Endothelial cell (in vitro differentiated cells): ENCODE measurements around the gene ATP5F1D. TPM values are rescaled to one million over a fixed set of nuclear protein-coding genes. Genes with fewer than 3 reads are reported as not detected.

Experiments
- DNase-seq: peaks from one replicate; pipeline ENCODE4 v3.0.0; 2021; ENCODE audit warnings: low spot score
- H3K27ac Mint-ChIP-seq: one replicate; pipeline ENCODE4 v1.8.0; 2021; ENCODE audit warnings: mixed read lengths, inconsistent platforms; ENCODE audit not compliant: unreplicated experiment
- H3K27me3 Mint-ChIP-seq: one replicate; pipeline ENCODE4 v1.8.0; 2021; ENCODE audit warnings: mild to moderate bottlenecking, moderate library complexity, mixed read lengths, inconsistent platforms; ENCODE audit not compliant: unreplicated experiment
- H3K36me3 Mint-ChIP-seq: one replicate; pipeline ENCODE4 v1.8.0; 2021; ENCODE audit warnings: mild to moderate bottlenecking, low read depth, mixed read lengths, inconsistent platforms; ENCODE audit not compliant: unreplicated experiment
- H3K4me1 Mint-ChIP-seq: one replicate; pipeline ENCODE4 v1.8.0; 2021; ENCODE audit warnings: mild to moderate bottlenecking, mixed read lengths, inconsistent platforms; ENCODE audit not compliant: unreplicated experiment
- H3K4me3 Mint-ChIP-seq: one replicate; pipeline ENCODE4 v1.8.0; 2021; ENCODE audit warnings: mild to moderate bottlenecking, mixed read lengths, inconsistent platforms; ENCODE audit not compliant: unreplicated experiment
- H3K9me3 Mint-ChIP-seq: one replicate; pipeline ENCODE4 v1.8.0; 2021; ENCODE audit warnings: mixed read lengths, inconsistent platforms; ENCODE audit not compliant: unreplicated experiment
- total RNA-seq: library from RNA; stranded (reverse); fragmentation: NEBNext Ultra II Directional; extraction: Animal tissue kit (Norgen Biotek cat#: 25700); gene quantifications from one replicate; pipeline ENCODE4 v1.2.1, GENCODE V29; 2021; ENCODE audit not compliant: unreplicated experiment
- TF ChIP-seq, protein P1 (sequence below): fragments of 200-600 bp; sonication (generic); IDR thresholded peaks from one replicate; pipeline ENCODE4 v1.5.0; 2021; ENCODE audit warnings: antibody characterized with exemption; ENCODE audit not compliant: unreplicated experiment

Gene ATP5F1D
- total RNA-seq, 1 donor from 2014 or later, result 175 TPM

DNA sequence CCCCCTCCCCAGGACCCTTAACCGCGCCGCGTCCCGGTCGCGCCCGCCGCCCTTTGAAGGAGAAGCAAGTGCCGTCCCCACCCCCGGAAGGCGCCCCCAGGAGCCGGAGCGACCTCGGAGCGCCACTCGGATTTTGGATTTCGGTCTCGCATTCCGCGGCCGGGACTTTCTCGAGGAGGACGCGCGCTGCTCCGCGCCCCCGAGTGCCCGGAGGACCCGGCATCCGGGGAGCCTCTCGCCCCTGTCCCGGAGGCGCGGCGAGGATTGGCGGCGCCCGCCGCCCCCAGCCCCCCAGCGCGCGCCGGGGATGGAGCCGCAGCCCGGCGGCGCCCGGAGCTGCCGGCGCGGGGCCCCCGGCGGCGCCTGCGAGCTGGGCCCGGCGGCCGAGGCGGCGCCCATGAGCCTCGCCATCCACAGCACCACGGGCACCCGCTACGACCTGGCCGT is 8.5 kb downstream of the ATP5F1D start:
- Mint-ChIP-seq H3K4me3 (peak overlapping the region; percentile 92), H3K27ac (no peak overlapping the region), H3K27me3 (peaks cover 14% of the 10 kb centered on the region), H3K36me3 (peaks cover 10% of the 10 kb centered on the region), H3K9me3 (no peaks in the 10 kb centered on the region), H3K4me1 (peaks cover 5% of the 10 kb centered on the region)
- no peak for DNase-seq
- TF ChIP-seq, protein P1, sequence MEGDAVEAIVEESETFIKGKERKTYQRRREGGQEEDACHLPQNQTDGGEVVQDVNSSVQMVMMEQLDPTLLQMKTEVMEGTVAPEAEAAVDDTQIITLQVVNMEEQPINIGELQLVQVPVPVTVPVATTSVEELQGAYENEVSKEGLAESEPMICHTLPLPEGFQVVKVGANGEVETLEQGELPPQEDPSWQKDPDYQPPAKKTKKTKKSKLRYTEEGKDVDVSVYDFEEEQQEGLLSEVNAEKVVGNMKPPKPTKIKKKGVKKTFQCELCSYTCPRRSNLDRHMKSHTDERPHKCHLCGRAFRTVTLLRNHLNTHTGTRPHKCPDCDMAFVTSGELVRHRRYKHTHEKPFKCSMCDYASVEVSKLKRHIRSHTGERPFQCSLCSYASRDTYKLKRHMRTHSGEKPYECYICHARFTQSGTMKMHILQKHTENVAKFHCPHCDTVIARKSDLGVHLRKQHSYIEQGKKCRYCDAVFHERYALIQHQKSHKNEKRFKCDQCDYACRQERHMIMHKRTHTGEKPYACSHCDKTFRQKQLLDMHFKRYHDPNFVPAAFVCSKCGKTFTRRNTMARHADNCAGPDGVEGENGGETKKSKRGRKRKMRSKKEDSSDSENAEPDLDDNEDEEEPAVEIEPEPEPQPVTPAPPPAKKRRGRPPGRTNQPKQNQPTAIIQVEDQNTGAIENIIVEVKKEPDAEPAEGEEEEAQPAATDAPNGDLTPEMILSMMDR, result no peak

DNA sequence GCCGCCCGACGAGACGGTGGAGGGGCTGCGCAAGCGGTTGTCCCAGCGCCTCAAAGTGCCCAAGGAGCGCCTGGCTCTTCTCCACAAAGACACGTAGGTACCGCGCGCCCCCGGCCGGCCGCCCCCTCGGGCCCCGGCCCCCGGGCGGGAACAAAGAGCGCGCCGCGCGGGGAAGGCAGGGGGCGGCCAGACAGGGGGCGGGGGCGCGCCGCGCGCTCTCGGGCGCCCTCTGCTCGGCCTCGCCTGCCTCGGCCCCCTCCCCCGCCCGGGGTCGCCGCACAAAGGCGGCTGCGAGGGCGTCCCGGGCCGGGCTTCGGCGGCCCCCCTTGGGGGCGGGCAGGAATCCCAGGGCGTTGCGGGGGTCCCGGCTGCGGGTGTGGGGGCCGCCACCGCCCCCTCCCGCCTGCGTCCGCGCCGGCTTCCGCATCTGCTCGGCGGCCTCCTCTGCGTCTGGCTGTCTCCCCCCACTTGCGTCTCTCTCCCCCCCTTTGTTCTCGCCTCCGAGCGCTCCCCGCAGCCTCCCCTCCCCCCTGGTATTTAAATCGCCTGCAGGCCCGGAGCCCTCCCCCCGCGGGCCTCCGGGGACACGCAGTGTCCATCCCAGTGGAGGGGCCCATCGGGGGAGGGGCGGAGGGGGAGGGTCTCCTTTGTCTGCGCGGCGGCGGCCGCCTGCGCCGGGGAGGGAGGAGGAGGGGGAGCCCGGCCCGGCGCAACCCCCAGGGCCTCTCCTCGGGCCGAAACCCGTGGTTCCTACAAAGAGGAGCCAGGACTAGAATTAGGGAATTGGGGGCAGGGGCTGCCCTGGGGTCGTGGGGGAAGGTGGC is 9.1 kb downstream of the ATP5F1D start:
- peak; percentile 77 for DNase-seq
- Mint-ChIP-seq H3K27me3 (peaks cover 16% of the 10 kb centered on the region), H3K4me3 (peak overlapping the region; percentile 96), H3K27ac (peak overlapping the region; percentile 90), H3K36me3 (peaks cover 10% of the 10 kb centered on the region), H3K9me3 (no peaks in the 10 kb centered on the region), H3K4me1 (peaks cover 7% of the 10 kb centered on the region)
- TF ChIP-seq, protein P1, result no peak

DNA sequence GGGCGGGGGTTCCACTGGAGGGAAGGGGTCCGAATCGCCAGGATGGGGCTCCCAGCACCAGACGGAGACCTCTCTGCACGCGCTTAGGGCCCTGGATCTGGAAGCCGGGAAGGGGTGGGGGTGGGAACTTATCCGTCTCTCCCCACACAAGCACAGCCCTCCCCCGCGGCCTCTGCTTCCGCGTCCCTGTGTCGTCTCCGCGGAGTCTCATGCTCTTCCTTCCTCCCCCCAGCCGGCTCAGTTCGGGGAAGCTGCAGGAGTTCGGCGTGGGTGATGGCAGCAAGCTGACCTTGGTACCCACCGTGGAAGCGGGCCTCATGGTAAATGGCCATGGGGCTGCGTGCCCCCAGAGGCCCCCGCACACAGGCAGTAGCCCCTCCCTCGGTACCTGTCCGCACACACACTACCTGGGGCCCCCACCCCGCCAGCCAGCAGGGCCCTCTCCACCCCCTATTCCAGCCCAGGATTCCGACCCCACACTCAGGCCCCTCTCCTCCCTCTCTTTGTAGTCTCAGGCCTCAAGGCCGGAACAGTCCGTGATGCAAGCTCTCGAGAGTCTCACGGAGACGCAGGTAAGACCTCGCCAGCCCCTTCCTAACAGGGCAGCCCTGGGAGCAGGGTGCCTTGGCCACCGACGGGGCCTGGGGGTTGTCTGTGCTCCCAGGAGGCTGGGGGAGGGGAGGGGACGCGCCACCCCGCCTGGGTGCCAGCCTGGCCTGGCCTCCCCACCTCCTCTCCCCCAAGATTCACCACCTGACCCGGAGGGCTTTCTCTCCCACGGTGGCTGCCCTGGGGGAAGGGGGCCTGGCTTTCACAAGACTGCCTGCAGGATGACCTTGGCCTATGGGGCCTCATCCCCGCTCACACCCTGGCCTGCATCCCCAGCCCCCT is 10.0 kb downstream of the ATP5F1D start:
- Mint-ChIP-seq H3K4me1 (peaks cover 7% of the 10 kb centered on the region), H3K27me3 (peaks cover 18% of the 10 kb centered on the region), H3K36me3 (peaks cover 10% of the 10 kb centered on the region)

DNA sequence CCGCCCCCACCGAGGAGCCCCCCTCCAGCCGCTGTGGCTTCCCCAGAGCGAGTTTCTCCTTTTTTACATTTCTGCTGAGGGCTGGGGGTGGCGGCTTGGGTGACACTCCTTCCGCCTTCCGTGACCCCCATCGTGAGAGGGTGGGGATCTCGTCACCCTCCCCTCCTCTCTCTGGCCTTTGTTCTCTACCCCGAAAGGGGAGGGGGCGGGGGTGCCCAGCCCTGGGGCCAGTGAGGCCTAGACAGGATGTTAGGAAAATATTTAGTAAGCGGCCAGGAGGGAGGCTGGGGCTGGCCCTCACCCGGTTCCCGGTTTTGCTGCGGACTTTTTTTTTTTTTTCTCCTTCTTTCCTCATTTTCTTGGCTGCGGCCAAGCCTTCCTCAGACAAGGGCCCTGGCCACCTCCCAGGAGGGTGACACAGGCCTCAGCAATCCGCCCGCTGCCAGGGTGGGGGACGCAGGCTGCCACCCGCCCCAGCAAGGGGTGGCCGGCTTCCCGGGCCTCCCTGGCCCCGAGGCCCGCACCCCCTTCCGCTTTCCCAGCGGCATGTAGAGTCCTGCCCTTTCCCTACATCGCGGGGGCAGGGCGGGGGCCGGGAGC is 10.8 kb downstream of the ATP5F1D start:
- Mint-ChIP-seq H3K27me3 (peaks cover 17% of the 10 kb centered on the region), H3K9me3 (no peaks in the 10 kb centered on the region), H3K27ac (peak overlapping the region; percentile 78), H3K36me3 (peaks cover 11% of the 10 kb centered on the region), H3K4me3 (peak overlapping the region; percentile 88), H3K4me1 (peaks cover 9% of the 10 kb centered on the region)
- TF ChIP-seq, protein P1, result no peak
- DNase-seq, result peak; percentile 38

More for the DNA sequence above, 10.0 kb downstream of the ATP5F1D start:
- Mint-ChIP-seq H3K9me3 (no peaks in the 10 kb centered on the region), H3K4me3 (peak overlapping the region; percentile 96), H3K27ac (peak overlapping the region; percentile 90)
- TF ChIP-seq, protein P1, result no peak
- DNase-seq, result peak; percentile 63
